CD4-positive, alpha-beta T cell treated with Interferon gamma for 1 hour (primary cell): Measurements from ENCODE around the gene CHMP6.

ENCODE experiments used
- DNase-seq: peaks from one replicate; pipeline ENCODE4 v3.0.0-alpha.2; 2020

CHMP6 gene

DNA sequence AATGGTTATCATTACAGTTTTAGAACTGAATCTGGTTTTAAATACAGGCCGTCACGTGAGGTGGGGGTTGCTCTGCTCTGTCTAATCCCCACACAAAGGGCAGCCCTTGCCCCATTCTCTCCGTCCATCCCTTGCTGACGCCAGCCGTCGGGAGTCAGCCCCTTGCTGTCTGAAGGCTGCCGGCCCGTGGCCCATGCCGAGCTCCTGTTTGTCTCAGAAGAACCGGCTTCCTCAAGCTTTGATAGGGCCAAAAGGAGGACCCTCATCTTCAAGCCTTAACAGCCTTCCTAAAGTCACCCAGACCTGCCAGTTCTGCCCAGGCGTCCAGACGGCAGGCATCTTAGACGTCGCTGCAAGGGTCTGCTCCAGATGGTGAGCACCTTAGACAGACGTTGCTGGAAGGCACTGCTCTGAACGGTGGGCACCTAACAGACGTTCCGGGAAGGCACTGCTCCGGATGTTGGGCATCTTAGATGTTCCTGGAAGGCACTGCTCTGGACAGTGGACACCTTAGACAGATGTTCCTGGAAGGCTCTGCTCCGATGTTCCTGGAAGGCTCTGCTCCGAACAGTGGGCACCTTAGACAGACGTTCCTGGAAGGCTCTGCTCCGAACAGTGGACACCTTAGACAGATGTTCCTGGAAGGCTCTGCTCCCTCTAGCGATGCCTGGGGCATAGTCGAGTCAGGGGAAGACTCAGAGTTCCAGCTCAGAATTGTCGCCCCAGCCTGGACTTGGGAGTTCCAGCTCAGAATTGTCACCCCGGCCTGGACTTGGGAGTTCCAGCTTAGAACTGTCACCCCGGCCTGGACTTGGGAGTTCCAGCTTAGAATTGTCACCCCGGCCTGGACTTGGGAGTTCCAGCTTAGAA is 35.1 kb upstream of the CHMP6 start:
- DNase-seq: no peak

DNA sequence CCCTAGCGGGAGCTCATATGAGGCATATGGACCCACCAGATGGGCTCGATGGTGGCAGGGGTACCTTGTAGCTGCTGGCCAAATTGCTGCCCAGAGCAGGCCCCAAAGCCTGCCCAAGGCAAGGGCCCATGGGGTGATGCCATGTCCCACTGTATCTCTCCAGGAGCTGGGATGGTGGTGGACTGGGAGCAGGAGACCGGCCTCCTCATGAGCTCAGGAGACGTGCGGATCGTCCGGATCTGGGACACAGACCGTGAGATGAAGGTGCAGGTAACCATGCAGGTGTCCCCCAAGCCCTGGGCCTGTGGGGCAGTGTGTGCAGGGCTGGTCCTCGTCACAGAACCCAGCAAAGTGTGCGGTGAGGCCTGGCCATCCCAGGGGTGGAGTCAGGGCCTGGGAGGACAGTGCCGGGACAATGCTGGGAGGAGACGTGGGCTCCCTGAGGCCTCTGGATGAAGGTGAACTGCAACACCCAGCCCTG is 34.1 kb upstream of the CHMP6 start:
- DNase-seq: no peak

DNA sequence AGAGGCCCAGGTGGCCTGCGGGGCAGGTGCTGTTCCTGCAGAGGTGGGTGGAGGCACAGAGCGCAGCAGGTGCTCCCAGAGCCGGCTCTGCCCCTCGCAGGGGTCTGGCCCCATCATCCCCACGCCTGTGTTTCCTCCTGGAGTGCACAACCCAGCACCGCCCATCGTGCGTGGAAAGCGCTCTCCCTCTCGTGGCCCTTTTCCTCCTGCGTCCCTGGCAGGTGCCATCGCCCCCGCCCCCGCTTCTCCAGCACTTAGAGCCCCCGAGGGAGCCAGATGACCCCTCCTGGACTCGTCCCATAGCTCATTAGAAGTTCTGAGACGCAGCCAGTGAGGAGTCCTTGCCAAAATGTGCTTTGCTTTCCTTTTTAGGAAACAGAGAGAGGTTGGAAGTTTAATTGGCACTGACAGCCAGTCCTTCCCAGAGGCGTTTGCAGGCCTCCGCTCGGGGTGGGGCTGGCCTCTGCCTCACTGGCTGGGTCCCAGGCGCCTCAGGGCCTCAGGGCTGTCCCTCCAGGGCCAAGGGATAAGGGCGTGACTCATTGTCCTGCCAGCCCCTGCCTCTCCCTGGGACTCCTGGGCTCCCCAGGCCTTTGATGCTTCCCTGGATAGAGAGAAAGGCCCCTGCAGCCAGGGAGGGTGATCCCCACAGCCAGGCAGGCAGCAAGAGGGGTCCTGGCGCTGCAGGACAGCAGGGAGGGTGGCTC is 32.2 kb upstream of the CHMP6 start:
- no peak for DNase-seq

DNA sequence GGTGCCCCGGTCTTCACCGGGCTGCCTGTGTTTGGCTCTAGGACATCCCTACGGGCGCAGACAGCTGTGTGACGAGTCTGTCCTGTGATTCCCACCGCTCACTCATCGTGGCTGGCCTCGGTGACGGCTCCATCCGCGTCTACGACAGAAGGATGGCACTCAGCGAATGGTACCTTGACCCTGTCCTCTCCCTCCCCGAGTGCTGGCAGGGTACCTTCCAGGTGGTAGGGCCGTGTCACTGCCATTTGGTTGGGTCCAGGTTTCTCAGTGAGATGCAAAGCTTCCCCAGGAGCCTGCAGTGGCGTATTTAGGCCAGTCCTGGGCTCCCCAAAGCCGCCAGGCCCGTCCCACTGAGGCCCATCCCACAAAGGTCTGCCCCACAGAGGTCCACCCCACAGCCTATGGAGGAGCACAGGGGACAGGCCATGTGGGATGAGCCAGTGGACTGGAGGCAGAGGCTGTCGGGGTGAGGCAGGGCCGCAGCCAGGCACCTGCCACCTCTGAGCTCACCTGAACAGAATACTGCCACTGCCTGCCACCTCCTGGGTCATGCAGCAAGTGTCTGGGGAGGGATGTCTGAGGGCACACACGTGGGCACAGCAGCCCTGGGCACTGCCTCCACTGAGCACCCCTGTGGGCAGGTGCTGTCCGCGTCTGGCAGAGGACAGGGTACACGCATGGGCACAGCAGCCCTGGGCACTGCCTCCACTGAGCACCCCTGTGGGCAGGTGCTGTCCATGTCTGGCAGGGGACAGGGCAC is 31.4 kb upstream of the CHMP6 start:
- DNase-seq: no peak

DNA sequence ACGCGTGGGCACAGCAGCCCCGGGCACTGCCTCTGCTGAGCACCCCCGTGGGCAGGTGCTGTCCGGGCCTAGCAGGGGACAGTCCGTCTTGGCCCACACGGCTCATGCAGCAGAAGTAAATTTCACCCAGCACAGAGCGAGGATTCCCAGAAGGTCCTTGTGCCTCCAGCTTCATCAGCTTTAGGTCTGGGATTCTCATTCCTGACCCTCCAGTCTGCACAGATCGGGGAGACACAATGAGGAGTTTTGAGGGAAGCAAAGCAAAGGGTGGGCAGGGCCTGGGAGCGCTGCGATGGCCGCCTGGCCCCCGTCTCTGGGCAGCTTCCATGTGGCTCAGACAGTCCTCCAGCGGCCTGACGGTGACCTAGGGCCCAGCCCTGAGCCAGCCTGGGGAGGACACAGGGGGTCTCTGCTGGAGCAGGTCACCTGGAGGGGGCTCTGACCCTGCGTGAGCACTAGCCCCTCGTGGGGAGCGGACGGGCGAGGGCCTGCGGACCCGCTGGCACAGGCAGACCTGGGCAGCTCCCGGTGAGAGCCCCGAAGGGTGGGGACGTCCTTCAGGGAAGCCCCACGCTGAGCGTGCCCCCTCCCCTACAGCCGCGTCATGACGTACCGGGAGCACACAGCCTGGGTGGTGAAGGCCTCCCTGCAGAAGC is 30.7 kb upstream of the CHMP6 start:
- DNase-seq: no peak

DNA sequence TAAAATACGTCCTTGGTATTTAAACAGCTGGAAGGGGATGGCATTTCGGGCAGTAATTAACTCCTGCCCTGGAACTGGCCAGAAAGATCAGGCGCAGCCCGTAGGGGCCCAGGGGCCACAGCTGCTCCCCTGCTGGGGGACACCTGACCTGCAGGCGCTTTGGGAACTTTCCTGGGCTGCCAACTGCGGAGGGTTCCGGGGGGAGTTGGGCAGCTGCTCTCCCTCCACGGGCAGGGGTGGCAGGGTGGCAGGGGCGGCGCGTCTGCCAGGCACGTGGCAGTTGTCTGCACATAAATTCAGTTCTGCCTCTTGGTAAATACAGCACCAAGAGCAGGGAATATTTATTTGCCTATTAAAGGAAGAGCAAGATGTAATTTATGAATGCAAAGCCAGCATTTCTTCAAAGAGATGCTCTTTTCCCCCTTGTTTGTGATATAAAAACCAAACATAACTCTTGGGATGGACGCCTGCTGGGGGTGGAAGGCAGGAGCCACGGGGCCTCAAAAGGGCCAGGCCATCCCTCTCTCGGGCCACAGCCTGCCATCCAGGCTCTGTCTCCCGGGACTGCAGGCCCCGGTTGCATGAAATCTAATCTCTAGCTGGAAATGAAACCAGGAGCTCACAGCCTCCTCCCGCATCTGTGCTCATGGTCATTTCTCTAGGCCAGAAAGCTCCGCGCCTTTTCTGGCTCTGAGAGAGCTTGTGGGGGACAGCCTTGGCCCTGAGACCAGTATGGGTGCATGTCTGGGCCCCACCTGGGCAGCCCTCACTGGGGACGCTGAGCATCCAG is 29.9 kb upstream of the CHMP6 start:
- DNase-seq: no peak

DNA sequence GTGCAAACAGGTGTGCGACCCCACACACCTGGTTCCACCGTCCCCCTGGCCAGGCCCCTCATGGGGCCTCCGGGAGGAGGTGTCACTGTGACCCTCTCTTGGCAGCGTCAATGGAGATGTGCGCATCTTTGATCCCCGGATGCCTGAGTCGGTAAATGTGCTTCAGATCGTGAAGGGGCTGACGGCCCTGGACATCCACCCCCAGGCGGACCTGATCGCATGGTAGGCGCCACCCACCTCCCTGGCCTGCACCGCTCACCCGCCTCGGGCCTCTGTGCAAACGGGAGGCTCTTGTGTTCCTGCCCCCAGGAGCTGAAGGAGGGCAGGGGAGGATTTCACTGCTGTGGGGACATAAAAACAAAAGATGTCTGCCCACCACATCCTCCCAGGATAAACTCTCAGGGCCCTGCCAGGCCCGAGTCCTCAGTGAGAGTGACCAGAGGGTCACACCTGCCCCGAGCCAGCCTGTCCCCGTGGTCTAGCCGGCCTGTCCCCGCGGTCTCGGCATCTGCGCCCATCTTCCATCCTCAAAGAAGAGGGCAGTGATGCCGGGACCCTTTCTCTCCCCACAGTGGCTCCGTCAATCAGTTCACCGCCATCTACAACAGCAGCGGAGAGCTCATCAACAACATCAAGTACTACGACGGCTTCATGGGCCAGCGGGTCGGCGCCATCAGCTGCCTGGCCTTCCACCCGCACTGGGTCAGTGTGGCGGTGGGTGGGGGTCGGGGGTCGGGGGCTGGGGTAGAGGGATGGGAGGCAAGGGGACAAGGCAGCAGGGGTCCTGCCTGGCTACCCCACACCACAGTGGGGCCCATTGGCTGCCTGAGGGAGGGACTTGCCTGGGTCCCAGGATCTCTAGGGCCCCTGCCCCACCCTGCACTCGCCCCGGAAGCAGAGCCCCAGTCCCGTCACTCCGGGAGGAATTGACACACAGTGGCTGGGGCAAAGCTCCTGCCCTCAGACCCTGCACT is 29.0 kb upstream of the CHMP6 start:
- DNase-seq: no peak

DNA sequence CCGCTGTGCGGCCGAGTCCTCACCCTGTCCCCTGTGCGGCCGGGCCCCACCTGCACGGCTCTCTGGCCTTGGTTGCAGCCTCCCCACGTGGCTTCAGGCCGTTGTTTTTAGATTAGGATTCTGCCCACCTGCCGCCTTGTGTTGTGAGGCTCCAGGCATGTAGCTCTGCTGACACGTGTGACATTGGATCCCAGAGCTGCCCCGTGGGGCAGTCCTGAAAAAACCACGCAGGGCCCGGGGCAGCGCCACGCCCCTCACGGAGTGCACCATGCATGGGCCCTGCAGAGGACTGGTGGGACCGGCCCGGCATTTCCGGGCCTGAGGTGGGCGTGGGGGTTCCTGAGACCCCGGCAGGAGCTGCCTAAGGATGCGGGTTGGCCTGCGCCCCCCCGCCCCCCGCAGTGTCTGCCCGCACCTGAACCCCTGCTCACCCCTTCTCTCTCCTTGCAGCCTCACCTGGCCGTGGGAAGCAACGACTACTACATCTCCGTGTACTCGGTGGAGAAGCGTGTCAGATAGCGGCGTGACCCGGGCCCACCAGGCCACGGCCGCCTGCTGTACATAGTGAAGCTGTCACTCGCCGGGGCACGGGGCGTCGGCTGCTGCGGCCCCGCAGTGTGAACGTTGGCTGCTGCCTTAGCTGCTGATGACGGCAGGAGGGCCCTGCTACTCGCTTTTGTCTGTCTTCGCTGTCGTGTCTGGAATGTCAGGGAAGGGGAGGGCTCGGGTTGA is 27.7 kb upstream of the CHMP6 start:
- no peak for DNase-seq

DNA sequence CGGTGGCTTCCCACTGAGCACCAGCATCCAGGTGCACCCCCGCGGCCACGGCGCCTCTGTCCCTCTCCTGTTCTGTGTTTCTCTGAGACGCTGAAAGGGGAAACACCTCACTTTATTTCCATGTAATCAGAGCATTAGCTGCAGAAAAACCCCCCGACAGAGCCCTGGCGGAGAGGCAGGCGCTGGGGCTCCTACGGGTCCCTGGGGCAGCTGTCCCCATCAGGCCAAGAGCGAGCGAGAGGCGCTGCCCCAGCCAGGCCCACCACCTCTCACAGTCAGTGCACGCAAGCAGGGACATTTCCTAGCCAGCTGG is 27.1 kb upstream of the CHMP6 start:
- DNase-seq: no peak

DNA sequence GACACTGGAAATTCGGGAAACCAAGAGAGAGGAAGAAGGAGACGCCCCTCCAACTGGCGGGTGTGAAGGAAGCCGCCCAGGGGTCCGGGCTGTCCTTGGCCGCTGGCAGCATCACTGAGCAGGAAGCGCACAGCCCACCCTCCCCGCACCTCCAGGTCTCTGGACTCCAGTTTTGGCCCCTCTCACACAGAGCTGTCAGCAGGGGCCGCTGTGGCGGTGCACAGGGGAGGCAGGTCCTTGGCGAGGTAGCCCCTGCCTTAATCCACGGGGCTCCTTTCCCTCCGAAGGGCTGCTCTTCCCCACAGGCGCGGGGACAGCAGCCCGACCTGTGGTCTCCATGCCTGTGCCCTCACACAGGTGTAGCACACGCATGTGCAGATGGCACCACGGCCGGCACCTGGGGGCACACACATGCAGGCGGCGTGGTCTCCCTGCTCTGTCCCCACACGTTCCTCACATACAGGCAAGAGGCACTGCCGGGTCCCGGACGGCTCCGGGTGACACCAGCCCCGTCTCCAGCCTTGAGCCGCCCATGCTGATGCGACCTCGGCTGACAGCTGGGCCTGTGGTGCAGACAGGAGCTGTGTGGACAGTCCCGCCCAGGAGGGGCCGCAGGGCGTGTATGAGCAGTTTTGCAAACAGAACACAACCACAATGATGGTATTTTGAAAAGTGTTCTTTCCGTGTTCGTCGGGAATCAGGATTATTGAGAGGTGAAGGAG is 26.6 kb upstream of the CHMP6 start:
- DNase-seq: no peak

DNA sequence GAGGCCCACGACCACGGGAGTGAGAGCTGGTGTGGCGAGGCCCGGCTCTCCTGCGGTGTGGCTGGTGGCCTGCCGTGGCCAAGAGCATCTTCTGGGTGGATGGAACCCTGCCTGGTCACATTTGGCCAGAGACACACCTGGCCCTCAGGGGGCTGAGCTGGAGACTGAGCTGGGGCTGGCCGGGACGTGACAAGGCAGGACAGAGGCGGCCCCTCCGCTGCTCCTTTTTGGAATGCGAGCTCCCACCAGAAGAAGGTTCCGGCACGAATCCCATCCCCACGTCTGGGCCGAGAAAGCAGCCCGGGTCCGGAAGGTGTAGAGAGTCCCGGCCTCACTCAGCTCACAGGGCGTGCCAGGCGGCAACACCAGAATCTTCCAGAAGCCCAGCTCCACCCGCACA is 26.0 kb upstream of the CHMP6 start:
- DNase-seq: no peak

DNA sequence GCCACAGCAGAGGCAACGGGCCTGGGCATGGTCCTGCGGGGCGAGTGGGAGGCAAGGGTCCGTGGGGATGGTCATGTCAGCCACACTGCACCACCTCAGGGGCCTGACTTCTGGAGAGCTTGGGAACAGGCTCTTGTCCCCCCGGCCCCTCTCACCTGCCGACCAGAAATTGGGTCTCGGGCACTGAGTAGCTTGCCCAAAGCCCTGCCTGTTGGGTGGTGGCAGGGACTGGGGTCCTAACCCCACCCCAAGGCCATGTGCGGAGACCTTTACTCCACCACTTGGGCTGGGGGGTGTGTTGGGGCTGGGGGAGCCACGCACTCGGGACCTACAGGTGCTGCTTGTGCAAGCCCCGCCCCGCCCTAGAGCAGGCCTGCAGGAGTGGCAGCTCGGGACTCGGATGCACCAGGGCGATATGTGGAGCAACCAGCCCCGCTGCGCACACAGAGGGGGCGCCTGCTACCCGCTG is 24.2 kb upstream of the CHMP6 start:
- no peak for DNase-seq

DNA sequence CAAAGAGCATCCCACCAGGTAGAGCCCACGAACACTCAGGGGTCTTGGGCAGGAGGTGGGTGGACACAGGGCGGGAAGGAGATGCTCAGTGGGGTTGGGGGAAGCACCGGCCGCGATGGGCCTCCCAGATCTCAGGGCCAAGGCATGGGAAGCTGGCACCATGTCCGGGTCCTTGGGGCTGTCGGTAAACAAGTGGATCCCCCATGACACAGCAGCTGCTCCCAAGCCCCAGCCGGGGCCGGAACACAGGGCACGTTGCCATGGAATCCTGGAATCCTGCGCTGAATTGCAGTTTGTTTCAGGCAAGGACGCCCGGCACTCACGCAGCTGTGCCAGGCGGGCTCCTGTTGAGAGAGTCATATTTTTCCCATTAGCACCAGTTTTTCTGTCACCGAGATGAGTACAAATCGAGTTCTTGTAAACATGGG is 23.0 kb upstream of the CHMP6 start:
- DNase-seq: no peak

DNA sequence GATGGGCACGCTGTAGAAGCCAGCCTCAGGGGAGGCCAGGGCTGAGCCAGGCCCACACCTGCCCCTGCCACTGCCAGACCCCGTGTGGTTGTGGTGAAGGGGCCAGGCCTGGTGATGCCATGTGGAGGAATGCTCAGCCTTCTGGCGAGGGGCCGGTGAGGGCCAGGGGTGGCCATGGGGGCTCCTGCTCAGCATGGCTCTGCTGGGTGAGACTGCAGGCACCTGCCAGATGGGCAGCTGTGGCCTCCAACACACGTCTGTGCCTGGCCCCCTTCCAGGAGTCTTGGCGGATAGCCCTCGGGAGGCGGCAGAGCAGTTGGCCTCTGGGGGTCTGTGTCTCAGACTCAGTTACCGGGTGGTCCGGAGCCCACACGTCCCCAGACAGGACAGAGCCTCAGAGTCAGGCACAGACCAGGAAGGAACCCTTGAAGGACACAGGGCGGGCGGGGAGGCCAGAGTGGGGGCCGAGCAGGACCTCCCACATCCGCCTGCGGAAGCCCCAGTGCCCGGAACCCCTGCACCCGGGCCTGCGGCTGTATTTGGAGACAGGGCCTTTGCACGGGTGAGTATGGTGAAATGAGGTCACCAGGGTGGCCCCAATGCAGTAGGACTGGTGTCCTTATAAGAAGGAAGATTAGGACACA is 22.5 kb upstream of the CHMP6 start:
- DNase-seq: no peak

DNA sequence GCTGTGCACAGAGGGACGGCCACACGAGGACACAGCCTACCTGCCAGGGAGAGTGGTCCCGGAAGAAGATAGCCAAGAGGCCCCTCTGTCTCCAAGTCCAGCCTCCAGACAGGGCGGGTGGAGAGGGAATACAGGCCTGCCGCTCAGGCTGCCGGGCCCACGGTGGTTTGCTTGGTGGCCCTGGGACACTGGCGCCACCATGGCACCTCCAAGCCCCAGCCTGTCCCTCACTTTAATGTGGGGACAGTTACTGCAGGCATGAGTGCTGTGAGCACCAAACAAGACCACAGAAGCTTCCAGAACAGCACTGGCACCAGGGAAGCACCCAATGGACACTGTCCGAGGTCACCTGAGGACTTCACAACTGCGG is 22.0 kb upstream of the CHMP6 start:
- no peak for DNase-seq

DNA sequence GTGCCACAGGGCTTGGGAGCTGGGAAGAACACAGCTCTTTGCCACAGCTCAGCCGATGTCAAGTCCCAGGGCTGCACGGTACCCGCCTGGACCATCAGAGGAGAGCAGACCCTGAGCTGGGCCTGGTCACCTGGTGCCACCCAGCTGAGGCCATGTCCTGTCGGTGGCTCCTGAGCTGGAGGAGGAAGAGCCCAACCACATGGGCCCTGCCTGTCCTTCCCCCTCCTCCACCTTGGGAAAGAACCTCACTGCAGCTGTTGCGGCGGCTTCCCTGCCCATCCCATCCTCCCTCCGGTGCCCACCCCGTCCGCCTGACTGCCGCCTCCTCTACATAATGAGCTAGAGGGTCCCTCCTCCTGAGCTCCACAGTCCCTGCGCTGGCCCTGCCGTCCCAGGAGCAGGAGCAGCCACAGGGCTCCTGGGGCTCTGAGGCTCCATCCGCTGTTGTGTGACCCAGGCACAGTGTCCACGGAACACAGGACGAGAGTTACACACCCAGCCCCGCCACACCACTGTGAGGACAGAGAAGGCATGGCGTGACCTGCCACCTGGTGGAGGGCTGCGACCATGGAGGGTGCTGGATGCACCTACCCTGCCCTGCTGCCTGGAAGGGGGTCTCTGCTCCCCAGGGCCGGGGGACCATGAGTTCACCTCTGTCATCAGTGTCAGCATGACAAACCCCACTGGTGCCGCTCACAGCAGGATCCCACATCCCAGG is 21.4 kb upstream of the CHMP6 start:
- peak; percentile 47 for DNase-seq

DNA sequence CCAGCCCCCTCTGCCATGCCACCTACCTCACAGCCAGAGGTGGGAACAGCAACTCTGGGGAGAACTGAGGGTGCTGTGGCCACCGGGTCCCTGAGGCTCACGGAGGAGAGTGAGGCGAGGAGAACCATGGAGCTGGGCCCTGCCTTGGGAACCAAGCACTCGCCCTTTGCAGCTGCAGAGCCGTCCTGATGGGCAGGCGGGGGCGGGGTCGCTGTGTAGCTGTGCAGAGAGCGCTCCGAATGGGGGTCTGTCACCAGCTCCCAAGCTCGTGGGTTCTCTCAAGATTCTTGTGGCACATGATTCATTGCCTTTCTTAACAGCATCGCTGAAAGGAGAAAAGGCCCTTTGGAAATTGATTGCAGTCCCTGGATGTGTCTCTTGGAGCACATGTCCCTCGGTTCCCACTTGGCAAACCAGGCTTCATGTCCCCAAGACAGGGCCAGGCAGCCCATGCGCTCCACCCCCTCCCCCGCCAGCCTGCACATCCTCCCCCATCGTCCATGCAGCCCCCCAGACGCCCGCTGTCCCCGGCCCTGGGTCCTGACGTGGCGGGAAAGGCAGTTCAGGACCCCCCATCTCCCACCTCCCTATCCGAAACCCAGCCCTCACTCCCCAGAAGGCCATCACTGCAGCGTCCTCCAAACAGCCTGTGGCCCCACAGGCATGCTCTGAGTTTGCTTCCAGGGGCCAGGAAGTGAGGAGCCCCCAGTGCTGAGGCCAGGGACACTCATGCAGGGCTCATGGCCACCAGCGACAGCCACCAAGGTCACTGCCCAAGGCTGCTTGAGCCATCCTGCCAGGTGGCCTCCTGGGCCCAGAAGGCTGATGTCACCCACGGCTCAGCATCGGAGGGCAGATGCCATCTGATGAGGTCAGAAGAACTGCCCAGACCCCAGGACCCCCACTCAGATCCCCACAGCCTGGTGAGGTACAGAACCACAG is 20.6 kb upstream of the CHMP6 start:
- DNase-seq: no peak
